WTC11 (cell line): ENCODE data around the gene RASAL2. TPM values are rescaled to one million over a fixed set of nuclear protein-coding genes. Genes with fewer than 3 reads are reported as not detected.
A peak's percentile ranks its signal among the peaks of the same experiment; 100 is the strongest.

Experiments used
- ATAC-seq: fragments of 200-7000 bp; cut with Tn5 transposase; 2 replicates; pipeline ENCODE4 v1.10.0; 2021; ENCODE audit warnings: mild to moderate bottlenecking, moderate library complexity
- CTCF ChIA-PET: fragments of 300-600 bp; sonication (Branson Sonifier 250); formaldehyde crosslinking; loops from one replicate; lab custom pipeline; 2021; ENCODE audit warnings: antibody characterized with exemption; lab: Charles Lee
- POLR2A ChIA-PET: fragments of 350-600 bp; sonication (Branson Sonifier 250); formaldehyde crosslinking; loops from one replicate; lab custom pipeline; 2021; ENCODE audit warnings: antibody characterized with exemption; lab: Charles Lee
- DNase-seq: peaks from one replicate; pipeline ENCODE4 v3.0.0; 2021; ENCODE audit warnings: low spot score
- H3K27ac Mint-ChIP-seq: 2 replicates; pipeline ENCODE4 v1.8.0; 2021; ENCODE audit warnings: mixed read lengths
- H3K27me3 Mint-ChIP-seq: 2 replicates; pipeline ENCODE4 v1.8.0; 2021; ENCODE audit warnings: low read depth, mild to moderate bottlenecking, moderate library complexity, mixed read lengths
- H3K36me3 Mint-ChIP-seq: 2 replicates; pipeline ENCODE4 v1.8.0; 2021; ENCODE audit warnings: mixed read lengths
- H3K4me1 Mint-ChIP-seq: 2 replicates; pipeline ENCODE4 v1.8.0; 2022; ENCODE audit warnings: mixed read lengths
- H3K4me3 Mint-ChIP-seq: 2 replicates; pipeline ENCODE4 v1.8.0; 2021; ENCODE audit warnings: mild to moderate bottlenecking, moderate library complexity, mixed read lengths
- H3K9me3 Mint-ChIP-seq: 2 replicates; pipeline ENCODE4 v1.8.0; 2021; ENCODE audit warnings: mixed read lengths
- AFF4 ChIP-seq: sonication (generic); formaldehyde crosslinking; IDR thresholded peaks from 2 replicates; pipeline ENCODE4 v1.8.1; 2023; ENCODE audit warnings: mild to moderate bottlenecking, missing genetic modification reagents, borderline replicate concordance
- ARID4B ChIP-seq: sonication (generic); formaldehyde crosslinking; IDR thresholded peaks from 2 replicates; pipeline ENCODE4 v1.8.0; 2023; ENCODE audit warnings: missing genetic modification reagents, mild to moderate bottlenecking, borderline replicate concordance
- ATF2 ChIP-seq: sonication (generic); formaldehyde crosslinking; IDR thresholded peaks from 2 replicates; pipeline ENCODE4 v1.8.1; 2022; ENCODE audit warnings: low read depth, missing genetic modification reagents, borderline replicate concordance
- CTCF ChIP-seq: fragments of 200-600 bp; IDR thresholded peaks from 2 replicates; pipeline ENCODE4 v1.8.0; 2022; ENCODE audit warnings: antibody characterized with exemption
- FOXK1 ChIP-seq: sonication (generic); formaldehyde crosslinking; IDR thresholded peaks from 2 replicates; pipeline ENCODE4 v1.8.0; 2022; ENCODE audit warnings: mild to moderate bottlenecking, moderate library complexity, missing genetic modification reagents
- GABPB1 ChIP-seq: sonication (generic); formaldehyde crosslinking; IDR thresholded peaks from 2 replicates; pipeline ENCODE4 v1.8.1; 2023; ENCODE audit warnings: mild to moderate bottlenecking, missing genetic modification reagents
- IRF2 ChIP-seq: sonication (generic); formaldehyde crosslinking; IDR thresholded peaks from 2 replicates; pipeline ENCODE4 v1.8.0; 2022; ENCODE audit warnings: low read depth, missing genetic modification reagents, borderline replicate concordance
- MYBL2 ChIP-seq: sonication (generic); formaldehyde crosslinking; IDR thresholded peaks from 2 replicates; pipeline ENCODE4 v1.8.1; 2023; ENCODE audit warnings: mild to moderate bottlenecking, moderate library complexity, missing genetic modification reagents
- NFATC4 ChIP-seq: fragments of 250-450 bp; sonication (Bioruptor Pico); IDR thresholded peaks from 2 replicates; pipeline ENCODE4 v1.9.0; 2021; ENCODE audit warnings: mild to moderate bottlenecking
- NFYB ChIP-seq: sonication (generic); formaldehyde crosslinking; conservative IDR thresholded peaks from 2 replicates; pipeline ENCODE4 v1.8.0; 2022; ENCODE audit warnings: low read depth, missing genetic modification reagents
- NR1H2 ChIP-seq: sonication (generic); formaldehyde crosslinking; IDR thresholded peaks from 2 replicates; pipeline ENCODE4 v1.9.0; 2021; ENCODE audit warnings: mild to moderate bottlenecking, moderate library complexity, missing genetic modification reagents
- PRRX2 ChIP-seq: fragments of 250-450 bp; sonication (Bioruptor Pico); IDR thresholded peaks from 2 replicates; pipeline ENCODE4 v1.8.0; 2021; ENCODE audit warnings: mild to moderate bottlenecking
- SMAD4 ChIP-seq: sonication (generic); formaldehyde crosslinking; IDR thresholded peaks from 2 replicates; pipeline ENCODE4 v1.8.0; 2022; ENCODE audit warnings: mild to moderate bottlenecking, missing genetic modification reagents
- USF2 ChIP-seq: sonication (generic); formaldehyde crosslinking; IDR thresholded peaks from 2 replicates; pipeline ENCODE4 v1.8.1; 2023; ENCODE audit warnings: mild to moderate bottlenecking, missing genetic modification reagents, moderate library complexity
- ZBTB43 ChIP-seq: sonication (generic); formaldehyde crosslinking; IDR thresholded peaks from 2 replicates; pipeline ENCODE4 v1.8.1; 2023; ENCODE audit warnings: mild to moderate bottlenecking, missing genetic modification reagents
- ZNF263 ChIP-seq: sonication (generic); formaldehyde crosslinking; IDR thresholded peaks from 2 replicates; pipeline ENCODE4 v1.8.1; 2022; ENCODE audit warnings: low read depth, mild to moderate bottlenecking, moderate library complexity, missing genetic modification reagents
- ZNF317 ChIP-seq: sonication (generic); formaldehyde crosslinking; IDR thresholded peaks from 2 replicates; pipeline ENCODE4 v1.8.1; 2023; ENCODE audit warnings: low read depth, mild to moderate bottlenecking, moderate library complexity, missing genetic modification reagents, borderline replicate concordance
- ZNF423 ChIP-seq: fragments of 250-450 bp; sonication (Bioruptor Pico); IDR thresholded peaks from 2 replicates; pipeline ENCODE4 v2.1.2; 2022; ENCODE audit warnings: mild to moderate bottlenecking, moderate library complexity
- ZNF512 ChIP-seq: sonication (generic); formaldehyde crosslinking; IDR thresholded peaks from 2 replicates; pipeline ENCODE4 v1.8.1; 2022; ENCODE audit warnings: missing genetic modification reagents, borderline replicate concordance
- ZSCAN18 ChIP-seq: fragments of 250-450 bp; sonication (Bioruptor Pico); IDR thresholded peaks from 2 replicates; pipeline ENCODE4 v2.1.2; 2022; ENCODE audit warnings: mild to moderate bottlenecking, moderate library complexity
- total RNA-seq: library from RNA; stranded (reverse); gene quantifications from 3 replicates; pipeline ENCODE4 v1.2.3, GENCODE V29; 2021

Gene RASAL2
- total RNA-seq, 1 experiment from 2014 or later: 29.5 TPM

- ATAC-seq (no peak), DNase-seq (no peak)
- H3K4me1 Mint-ChIP-seq: peaks cover 78% of the 10 kb centered on the region
- TF ChIP-seq NFATC4 (CRISPR knock-in tag) (no peak), FOXK1 (CRISPR knock-in tag) (no peak), ZNF423 (CRISPR knock-in tag) (no peak), PRRX2 (no peak), ZNF512 (CRISPR knock-in tag) (no peak), CTCF (no peak), NFYB (CRISPR knock-in tag) (no peak), ZSCAN18 (CRISPR knock-in tag) (no peak), ZNF263 (no peak), IRF2 (no peak), SMAD4 (CRISPR knock-in tag) (no peak), USF2 (CRISPR knock-in tag) (no peak), NR1H2 (no peak), AFF4 (CRISPR knock-in tag) (no peak), ZBTB43 (CRISPR knock-in tag) (no peak), ARID4B (CRISPR knock-in tag) (no peak), GABPB1 (no peak), MYBL2 (no peak), ZNF317 (CRISPR knock-in tag) (no peak), ATF2 (CRISPR knock-in tag) (no peak)
- peaks cover 13% of the 10 kb centered on the region for H3K36me3 Mint-ChIP-seq
- CTCF ChIA-PET: interaction anchor here (0.7 to 0.8 kb wide), 2 partner anchors 34 to 243 kb away, joined by 3 read pairs; no protein-coding TSS in a partner anchor
- peaks cover 10% of the 10 kb centered on the region for H3K9me3 Mint-ChIP-seq
- POLR2A ChIA-PET: no interaction called here
- peak overlapping the region; percentile 60 for H3K27ac Mint-ChIP-seq
- H3K4me3 Mint-ChIP-seq: no peak overlapping the region
- H3K27me3 Mint-ChIP-seq: no peaks in the 10 kb centered on the region
Measured at GRCh38 chr1:178275553-178275952, 181.6 kb downstream of the RASAL2 start.
